BJ (cell line): ENCODE measurements around the gene C1QL4. TPM values are rescaled to one million over a fixed set of nuclear protein-coding genes. Genes with fewer than 3 reads are reported as not detected.
"Not testable (repeated sequence)": the region's sequence is repeated elsewhere in the genome, so short reads cannot be mapped to it uniquely, and the experiment has no call there.

Source experiments
- CTCF ChIA-PET: fragments of 350-600 bp; formaldehyde crosslinking; extraction: SDS; loops from one replicate; lab custom pipeline; 2021; ENCODE audit warnings: antibody characterized with exemption, inconsistent platforms; lab: Yijun Ruan, JAX
- POLR2A ChIA-PET: fragments of 300-600 bp; sonication (Branson Sonifier 250); formaldehyde crosslinking; extraction: SDS; loops from one replicate; lab custom pipeline; 2021; ENCODE audit warnings: antibody characterized with exemption; lab: Charles Lee
- DNase-seq: peaks from one replicate; pipeline ENCODE4 v3.0.0-alpha.2; 2011; ENCODE audit warnings: low read depth
- H3K27me3 ChIP-seq: 2 replicates; pipeline ENCODE4 v1.6.0; 2011; ENCODE audit warnings: low read length; ENCODE audit not compliant: control insufficient read depth, insufficient read depth
- H3K36me3 ChIP-seq: 2 replicates; pipeline ENCODE4 v1.5.1; 2011; ENCODE audit warnings: low read length; ENCODE audit not compliant: control insufficient read depth, insufficient read depth
- H3K4me3 ChIP-seq: 2 replicates; pipeline ENCODE4 v1.5.1; 2011; ENCODE audit warnings: low read depth, mild to moderate bottlenecking, control low read depth, low read length
- polyA plus RNA-seq: library from polyadenylated mRNA; depleted of rRNA; stranded (reverse); fragments of >200 nt; gene quantifications from 2 replicates; pipeline ENCODE4 v1.2.3, GENCODE V29; 2011
- TF ChIP-seq, protein P1 (sequence below): IDR thresholded peaks from 2 replicates; pipeline ENCODE4 v1.5.1; 2011; ENCODE audit warnings: low read depth, mild to moderate bottlenecking, control low read depth, inconsistent platforms, low read length, moderate library complexity; ENCODE audit not compliant: insufficient read depth

C1QL4 gene
- polyA plus RNA-seq, 1 experiment: not detected

DNA sequence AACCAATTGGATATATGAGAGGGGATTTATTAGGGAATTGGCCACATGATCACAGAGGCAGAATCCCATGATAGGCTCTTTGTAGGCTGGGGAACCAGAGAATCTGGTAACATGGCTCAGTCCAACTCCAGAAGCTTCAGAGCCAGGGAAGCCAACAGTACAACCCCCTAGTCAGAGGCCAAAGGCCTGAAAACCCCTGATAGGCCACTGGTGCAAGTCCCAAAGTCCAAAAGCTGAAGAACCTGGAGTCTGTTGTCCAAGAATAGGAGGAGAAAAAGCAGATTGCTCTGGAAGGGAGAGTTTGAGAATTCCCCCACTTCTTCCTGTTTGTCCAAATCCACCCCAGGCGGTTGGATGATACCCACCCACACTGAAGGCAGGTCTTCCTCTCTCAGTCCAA lies 22.2 kb downstream of the C1QL4 start:
- TF ChIP-seq, protein P1, sequence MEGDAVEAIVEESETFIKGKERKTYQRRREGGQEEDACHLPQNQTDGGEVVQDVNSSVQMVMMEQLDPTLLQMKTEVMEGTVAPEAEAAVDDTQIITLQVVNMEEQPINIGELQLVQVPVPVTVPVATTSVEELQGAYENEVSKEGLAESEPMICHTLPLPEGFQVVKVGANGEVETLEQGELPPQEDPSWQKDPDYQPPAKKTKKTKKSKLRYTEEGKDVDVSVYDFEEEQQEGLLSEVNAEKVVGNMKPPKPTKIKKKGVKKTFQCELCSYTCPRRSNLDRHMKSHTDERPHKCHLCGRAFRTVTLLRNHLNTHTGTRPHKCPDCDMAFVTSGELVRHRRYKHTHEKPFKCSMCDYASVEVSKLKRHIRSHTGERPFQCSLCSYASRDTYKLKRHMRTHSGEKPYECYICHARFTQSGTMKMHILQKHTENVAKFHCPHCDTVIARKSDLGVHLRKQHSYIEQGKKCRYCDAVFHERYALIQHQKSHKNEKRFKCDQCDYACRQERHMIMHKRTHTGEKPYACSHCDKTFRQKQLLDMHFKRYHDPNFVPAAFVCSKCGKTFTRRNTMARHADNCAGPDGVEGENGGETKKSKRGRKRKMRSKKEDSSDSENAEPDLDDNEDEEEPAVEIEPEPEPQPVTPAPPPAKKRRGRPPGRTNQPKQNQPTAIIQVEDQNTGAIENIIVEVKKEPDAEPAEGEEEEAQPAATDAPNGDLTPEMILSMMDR: no peak
- no peak for DNase-seq
- no peaks in the 10 kb centered on the region for H3K36me3 ChIP-seq
- ChIA-PET POLR2A (no interaction called here), CTCF (interaction anchor here (1.2 to 1.6 kb wide), 2 partner anchors 17 to 19 kb away, joined by 3 to 4 read pairs; no protein-coding TSS in a partner anchor)
- no peaks in the 10 kb centered on the region; the same call in 1 of the 2 replicates for H3K27me3 ChIP-seq
- no peak overlapping the region for H3K4me3 ChIP-seq

DNA sequence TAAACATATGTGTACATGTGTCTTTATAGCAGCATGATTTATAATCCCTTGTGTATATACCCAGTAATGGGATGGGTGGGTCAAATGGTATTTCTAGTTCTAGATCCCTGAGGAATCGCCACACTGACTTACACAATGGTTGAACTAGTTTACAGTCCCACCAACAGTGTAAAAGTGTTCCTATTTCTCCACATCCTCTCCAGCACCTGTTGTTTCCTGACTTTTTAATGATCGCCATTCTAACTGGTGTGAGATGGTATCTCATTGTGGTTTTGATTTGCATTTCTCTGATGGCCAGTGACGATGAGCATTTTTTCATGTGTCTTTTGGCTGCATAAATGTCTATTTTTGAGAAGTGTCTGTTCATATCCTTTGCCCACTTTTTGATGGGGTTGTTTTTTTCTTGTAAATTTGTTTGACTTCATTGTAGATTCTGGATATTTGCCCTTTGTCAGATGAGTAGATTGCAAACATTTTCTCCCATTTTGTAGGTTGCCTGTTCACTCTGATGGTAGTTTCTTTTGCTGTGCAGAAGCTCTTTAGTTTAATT lies 26.5 kb downstream of the C1QL4 start:
- H3K27me3 ChIP-seq, H3K4me3 ChIP-seq, DNase-seq, POLR2A ChIA-PET, H3K36me3 ChIP-seq: not testable (repeated sequence)
- CTCF ChIA-PET: interaction anchor here (0.6 kb wide), 1 partner anchor 66 kb away, joined by 3 read pairs; no protein-coding TSS in a partner anchor

DNA sequence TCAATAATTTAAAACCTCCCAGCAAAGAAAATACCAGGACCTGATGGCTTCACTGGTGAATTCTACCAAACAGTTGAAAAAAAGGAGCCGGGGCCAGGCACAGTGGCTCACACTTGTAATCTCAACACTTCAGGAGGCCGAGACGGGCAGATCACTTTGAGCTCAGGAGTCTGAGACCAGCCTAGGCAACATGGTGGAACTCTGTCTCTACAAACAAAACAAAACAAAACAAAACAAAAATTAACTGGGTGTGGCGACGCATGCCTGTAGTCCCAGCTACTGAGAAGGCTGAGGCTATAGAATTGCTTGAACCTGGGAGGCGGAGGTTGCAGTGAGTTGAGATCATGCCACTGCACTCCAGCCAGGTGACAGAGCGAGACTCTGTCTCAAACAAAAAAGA lies 27.6 kb downstream of the C1QL4 start:
- ChIA-PET POLR2A (no interaction called here), CTCF (interaction anchor here (0.8 to 1.4 kb wide), 3 partner anchors 12 to 22 kb away, joined by 3 to 7 read pairs (median 4); no protein-coding TSS in a partner anchor)
- H3K27me3 ChIP-seq: peaks cover 6% of the 10 kb centered on the region
- no peak overlapping the region for H3K4me3 ChIP-seq
- TF ChIP-seq, protein P1: no peak
- DNase-seq: no peak
- H3K36me3 ChIP-seq: no peaks in the 10 kb centered on the region

DNA sequence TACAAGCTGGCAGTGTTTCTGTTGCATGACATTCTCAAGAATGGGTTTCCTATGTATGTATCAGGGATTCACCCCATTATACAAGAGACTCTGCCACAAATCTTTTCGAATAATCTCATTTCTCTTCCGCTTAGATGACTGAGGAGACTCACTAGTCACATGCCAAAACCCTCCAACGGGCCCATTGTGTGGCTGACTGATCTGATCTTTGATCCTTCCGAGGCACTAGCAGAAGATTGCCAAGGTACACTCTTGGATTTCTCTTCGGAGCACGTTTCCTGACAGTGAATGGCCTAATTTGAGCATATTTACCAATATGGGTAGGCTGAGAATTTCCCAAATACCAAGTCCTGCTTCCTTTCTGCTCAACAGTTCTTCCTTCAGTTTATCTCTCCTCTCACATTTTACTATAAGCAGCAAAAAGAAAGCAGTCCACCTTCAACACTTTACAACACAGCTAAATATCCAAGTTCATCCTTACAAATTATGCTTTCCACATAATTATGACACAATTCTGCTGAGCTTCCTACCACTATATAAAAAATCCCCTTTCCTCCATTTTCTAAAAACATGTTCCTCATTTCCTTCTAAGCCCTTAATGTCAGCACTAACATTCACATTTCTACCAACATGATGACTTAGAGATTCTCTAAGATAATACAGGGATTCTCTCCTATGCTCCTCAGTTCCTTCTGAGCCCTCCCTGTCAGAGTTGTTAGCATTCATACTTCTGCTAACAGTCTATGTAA lies 31.1 kb downstream of the C1QL4 start:
- no peak for DNase-seq
- ChIA-PET CTCF (interaction anchor here (3.6 kb wide), 1 partner anchor 11 kb away, joined by 26 read pairs; the partner anchor contains the start of gene PRPH), POLR2A (no interaction called here)
- Histone ChIP-seq H3K36me3 (no peaks in the 10 kb centered on the region), H3K4me3 (no peak overlapping the region), H3K27me3 (peaks cover 6% of the 10 kb centered on the region)
- TF ChIP-seq, protein P1: no peak

DNA sequence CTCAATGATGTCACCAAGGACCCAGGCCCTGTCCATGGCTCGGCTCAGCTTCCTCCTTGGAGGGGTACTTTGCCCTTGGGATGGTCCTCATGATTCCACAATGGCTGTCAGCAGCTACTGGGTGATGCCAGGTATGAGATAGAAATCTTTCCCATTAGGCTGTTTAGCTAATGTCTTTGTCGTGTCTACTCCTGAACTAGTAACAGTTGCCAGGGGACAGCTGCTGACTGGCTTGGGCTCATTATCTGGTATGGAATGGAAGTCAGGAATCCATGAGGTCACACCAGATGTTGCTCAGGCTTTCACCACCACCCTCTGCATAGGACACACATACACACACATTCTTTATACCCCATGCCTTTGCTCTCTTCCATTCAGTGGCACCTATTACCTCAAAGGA lies 32.8 kb downstream of the C1QL4 start:
- no peaks in the 10 kb centered on the region; the same call in 1 of the 2 replicates for H3K27me3 ChIP-seq
- TF ChIP-seq, protein P1: no peak
- POLR2A ChIA-PET: no interaction called here
- no peaks in the 10 kb centered on the region for H3K36me3 ChIP-seq
- DNase-seq: peak; percentile 39
- CTCF ChIA-PET: interaction anchor here (1.0 to 11.5 kb wide), 7 partner anchors 9 to 54 kb away, joined by 3 to 94 read pairs (median 5); partner anchors contain the start of genes PRPH and TROAP
- no peak overlapping the region for H3K4me3 ChIP-seq
